ENCODE data around the gene PPP6R3. TPM values are rescaled to one million over a fixed set of nuclear protein-coding genes. Genes with fewer than 3 reads are reported as not detected.

Gene PPP6R3
- total and polyA plus RNA-seq, 2 of the 8 experiments (the other 6 are each of a cell fraction or from before 2014, with no cell fraction given): 44.6 to 150 TPM

DNA sequence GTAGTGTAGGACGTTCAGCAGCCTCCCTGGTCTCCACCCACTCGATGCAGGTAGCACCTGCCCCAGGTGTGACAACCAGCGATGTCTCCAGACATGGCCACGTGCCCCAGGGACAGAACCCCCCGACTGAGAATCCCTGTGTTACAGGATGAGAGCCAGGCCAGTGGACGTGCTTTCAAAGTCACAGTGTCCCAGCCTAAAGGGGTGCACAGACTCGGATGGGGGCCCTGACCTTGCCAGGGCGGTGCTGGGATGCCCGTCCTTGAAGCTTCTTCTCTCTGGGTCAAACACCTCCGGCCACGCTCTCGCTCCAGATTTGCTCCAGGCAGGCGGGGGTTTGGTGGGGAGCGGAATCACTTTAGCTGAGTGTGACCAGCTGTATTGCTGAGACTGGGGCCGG is 200.5 kb downstream of the PPP6R3 start (continued):
- TF ChIP-seq, protein P1, sequence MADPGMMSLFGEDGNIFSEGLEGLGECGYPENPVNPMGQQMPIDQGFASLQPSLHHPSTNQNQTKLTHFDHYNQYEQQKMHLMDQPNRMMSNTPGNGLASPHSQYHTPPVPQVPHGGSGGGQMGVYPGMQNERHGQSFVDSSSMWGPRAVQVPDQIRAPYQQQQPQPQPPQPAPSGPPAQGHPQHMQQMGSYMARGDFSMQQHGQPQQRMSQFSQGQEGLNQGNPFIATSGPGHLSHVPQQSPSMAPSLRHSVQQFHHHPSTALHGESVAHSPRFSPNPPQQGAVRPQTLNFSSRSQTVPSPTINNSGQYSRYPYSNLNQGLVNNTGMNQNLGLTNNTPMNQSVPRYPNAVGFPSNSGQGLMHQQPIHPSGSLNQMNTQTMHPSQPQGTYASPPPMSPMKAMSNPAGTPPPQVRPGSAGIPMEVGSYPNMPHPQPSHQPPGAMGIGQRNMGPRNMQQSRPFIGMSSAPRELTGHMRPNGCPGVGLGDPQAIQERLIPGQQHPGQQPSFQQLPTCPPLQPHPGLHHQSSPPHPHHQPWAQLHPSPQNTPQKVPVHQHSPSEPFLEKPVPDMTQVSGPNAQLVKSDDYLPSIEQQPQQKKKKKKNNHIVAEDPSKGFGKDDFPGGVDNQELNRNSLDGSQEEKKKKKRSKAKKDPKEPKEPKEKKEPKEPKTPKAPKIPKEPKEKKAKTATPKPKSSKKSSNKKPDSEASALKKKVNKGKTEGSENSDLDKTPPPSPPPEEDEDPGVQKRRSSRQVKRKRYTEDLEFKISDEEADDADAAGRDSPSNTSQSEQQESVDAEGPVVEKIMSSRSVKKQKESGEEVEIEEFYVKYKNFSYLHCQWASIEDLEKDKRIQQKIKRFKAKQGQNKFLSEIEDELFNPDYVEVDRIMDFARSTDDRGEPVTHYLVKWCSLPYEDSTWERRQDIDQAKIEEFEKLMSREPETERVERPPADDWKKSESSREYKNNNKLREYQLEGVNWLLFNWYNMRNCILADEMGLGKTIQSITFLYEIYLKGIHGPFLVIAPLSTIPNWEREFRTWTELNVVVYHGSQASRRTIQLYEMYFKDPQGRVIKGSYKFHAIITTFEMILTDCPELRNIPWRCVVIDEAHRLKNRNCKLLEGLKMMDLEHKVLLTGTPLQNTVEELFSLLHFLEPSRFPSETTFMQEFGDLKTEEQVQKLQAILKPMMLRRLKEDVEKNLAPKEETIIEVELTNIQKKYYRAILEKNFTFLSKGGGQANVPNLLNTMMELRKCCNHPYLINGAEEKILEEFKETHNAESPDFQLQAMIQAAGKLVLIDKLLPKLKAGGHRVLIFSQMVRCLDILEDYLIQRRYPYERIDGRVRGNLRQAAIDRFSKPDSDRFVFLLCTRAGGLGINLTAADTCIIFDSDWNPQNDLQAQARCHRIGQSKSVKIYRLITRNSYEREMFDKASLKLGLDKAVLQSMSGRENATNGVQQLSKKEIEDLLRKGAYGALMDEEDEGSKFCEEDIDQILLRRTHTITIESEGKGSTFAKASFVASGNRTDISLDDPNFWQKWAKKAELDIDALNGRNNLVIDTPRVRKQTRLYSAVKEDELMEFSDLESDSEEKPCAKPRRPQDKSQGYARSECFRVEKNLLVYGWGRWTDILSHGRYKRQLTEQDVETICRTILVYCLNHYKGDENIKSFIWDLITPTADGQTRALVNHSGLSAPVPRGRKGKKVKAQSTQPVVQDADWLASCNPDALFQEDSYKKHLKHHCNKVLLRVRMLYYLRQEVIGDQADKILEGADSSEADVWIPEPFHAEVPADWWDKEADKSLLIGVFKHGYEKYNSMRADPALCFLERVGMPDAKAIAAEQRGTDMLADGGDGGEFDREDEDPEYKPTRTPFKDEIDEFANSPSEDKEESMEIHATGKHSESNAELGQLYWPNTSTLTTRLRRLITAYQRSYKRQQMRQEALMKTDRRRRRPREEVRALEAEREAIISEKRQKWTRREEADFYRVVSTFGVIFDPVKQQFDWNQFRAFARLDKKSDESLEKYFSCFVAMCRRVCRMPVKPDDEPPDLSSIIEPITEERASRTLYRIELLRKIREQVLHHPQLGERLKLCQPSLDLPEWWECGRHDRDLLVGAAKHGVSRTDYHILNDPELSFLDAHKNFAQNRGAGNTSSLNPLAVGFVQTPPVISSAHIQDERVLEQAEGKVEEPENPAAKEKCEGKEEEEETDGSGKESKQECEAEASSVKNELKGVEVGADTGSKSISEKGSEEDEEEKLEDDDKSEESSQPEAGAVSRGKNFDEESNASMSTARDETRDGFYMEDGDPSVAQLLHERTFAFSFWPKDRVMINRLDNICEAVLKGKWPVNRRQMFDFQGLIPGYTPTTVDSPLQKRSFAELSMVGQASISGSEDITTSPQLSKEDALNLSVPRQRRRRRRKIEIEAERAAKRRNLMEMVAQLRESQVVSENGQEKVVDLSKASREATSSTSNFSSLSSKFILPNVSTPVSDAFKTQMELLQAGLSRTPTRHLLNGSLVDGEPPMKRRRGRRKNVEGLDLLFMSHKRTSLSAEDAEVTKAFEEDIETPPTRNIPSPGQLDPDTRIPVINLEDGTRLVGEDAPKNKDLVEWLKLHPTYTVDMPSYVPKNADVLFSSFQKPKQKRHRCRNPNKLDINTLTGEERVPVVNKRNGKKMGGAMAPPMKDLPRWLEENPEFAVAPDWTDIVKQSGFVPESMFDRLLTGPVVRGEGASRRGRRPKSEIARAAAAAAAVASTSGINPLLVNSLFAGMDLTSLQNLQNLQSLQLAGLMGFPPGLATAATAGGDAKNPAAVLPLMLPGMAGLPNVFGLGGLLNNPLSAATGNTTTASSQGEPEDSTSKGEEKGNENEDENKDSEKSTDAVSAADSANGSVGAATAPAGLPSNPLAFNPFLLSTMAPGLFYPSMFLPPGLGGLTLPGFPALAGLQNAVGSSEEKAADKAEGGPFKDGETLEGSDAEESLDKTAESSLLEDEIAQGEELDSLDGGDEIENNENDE (IDR thresholded peaks at IDR 0.05; ENCODE audit: insufficient replicate concordance, low read length): no peak
- TF ChIP-seq TEAD4 (IDR thresholded peaks at IDR 0.05; ENCODE audit: low read depth, low read length): no peak
- TF ChIP-seq TAF7 (optimal IDR thresholded peaks at IDR 0.05; ENCODE audit: borderline replicate concordance, low read depth, low read length): no peak
- TF ChIP-seq GABPA (IDR thresholded peaks at IDR 0.05; ENCODE audit: borderline replicate concordance, insufficient read depth, low read length): no peak
- TF ChIP-seq HDAC6 (IDR thresholded peaks at IDR 0.05; ENCODE audit: low read depth, low read length): no peak
- no peak for TF ChIP-seq POU5F1 (IDR thresholded peaks at IDR 0.05; ENCODE audit: low read depth, low read length)
